ENCODE results near the gene CSNK1A1L. TPM values are rescaled to one million over a fixed set of nuclear protein-coding genes. Genes with fewer than 3 reads are reported as not detected.
"Not testable (repeated sequence)": the region's sequence is repeated elsewhere in the genome, so short reads cannot be mapped to it uniquely, and the experiment has no call there.

Gene CSNK1A1L
- total RNA-seq, 1 donor from 2014 or later = not detected

DNA sequence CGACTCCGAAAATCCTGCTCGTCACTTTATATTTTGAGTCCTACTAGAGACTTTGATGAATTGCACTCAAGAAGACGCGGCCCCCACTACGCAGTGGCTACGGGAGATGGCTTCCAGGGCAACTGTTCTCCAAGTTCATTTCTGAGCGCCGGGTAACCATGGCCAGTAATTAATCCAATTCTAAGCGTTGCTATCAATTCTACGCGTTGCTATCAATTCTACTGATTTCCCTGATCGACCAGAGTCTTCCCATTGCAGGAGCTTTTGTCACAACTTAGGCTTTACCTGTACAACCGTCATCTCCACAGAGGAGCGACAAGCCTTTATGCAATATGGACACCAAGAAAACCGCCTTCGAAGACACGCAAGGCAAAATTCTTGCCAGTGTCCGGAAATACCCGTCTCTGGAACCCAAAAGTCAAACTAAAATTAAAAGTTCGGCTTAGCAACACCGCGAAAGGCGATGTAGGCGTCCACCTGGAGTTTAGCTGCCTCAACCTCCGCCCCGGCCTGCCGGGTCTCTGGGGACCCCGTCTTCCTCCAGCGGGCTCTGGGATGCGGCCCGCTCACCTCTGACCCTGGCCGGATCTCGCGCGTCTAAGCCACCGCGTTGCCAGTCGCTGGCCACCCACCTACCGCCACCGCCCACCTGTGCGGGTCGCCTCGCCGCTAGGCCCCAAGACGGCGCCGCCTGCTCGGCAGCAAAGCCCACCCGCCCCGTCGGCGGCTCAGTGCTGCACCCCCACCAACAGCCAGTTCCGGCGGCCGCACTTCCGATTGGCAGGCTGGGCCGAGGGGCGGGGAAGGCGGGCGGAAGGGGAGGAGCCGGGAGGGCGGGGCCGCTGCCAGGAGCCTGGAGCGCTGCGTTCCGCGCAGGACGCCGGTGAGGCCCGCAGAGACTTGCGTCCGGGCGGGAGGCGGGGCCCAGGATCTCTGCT lies 46.3 kb downstream of the CSNK1A1L start, which contains the start of gene SUPT20H:
Gene SUPT20H (minus strand): TSS at position 779 of the 938 bp plus-strand sequence. CDS start 8,198 bp downstream, outside the sequence.
- DNase-seq (ENCODE audit: low read depth) = peak; percentile 59
- TF ChIP-seq, protein P1, sequence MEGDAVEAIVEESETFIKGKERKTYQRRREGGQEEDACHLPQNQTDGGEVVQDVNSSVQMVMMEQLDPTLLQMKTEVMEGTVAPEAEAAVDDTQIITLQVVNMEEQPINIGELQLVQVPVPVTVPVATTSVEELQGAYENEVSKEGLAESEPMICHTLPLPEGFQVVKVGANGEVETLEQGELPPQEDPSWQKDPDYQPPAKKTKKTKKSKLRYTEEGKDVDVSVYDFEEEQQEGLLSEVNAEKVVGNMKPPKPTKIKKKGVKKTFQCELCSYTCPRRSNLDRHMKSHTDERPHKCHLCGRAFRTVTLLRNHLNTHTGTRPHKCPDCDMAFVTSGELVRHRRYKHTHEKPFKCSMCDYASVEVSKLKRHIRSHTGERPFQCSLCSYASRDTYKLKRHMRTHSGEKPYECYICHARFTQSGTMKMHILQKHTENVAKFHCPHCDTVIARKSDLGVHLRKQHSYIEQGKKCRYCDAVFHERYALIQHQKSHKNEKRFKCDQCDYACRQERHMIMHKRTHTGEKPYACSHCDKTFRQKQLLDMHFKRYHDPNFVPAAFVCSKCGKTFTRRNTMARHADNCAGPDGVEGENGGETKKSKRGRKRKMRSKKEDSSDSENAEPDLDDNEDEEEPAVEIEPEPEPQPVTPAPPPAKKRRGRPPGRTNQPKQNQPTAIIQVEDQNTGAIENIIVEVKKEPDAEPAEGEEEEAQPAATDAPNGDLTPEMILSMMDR (IDR thresholded peaks at IDR 0.05; ENCODE audit: insufficient read depth, low read length, poor library complexity, severe bottlenecking) = no peak
- peaks cover 1% of the 10 kb centered on the region for H3K36me3 ChIP-seq (ENCODE audit: control insufficient read depth, insufficient read depth, low read length)
- no peaks in the 10 kb centered on the region for H3K27me3 ChIP-seq (ENCODE audit: control insufficient read depth, insufficient read depth, low read length)
- peak within 1 kb of the TSS; percentile 80 for H3K4me3 ChIP-seq (ENCODE audit: low read depth, low read length)

GRCh38 chr13:37056228-37056627 lies 49.2 kb downstream of the CSNK1A1L start:
- H3K4me3 ChIP-seq (ENCODE audit: low read depth, low read length); H3K36me3 ChIP-seq (ENCODE audit: control insufficient read depth, insufficient read depth, low read length); DNase-seq (ENCODE audit: low read depth); H3K27me3 ChIP-seq (ENCODE audit: control insufficient read depth, insufficient read depth, low read length): not testable (repeated sequence)

Other genes with a start within 250 kb of the CSNK1A1L start
- 0.38 and 0.62 TPM in 2 replicates for gene SMAD9, start 185.4 kb downstream of the CSNK1A1L start, total RNA-seq
- gene ALG5, start 106.3 kb downstream of the CSNK1A1L start, total RNA-seq = 28.8 and 32.0 TPM in 2 replicates
- gene EXOSC8, start 104.9 kb downstream of the CSNK1A1L start, total RNA-seq = 48.4 and 55.7 TPM in 2 replicates
- gene SUPT20H, start 46.0 kb downstream of the CSNK1A1L start, total RNA-seq = 45.3 and 58.6 TPM in 2 replicates

Data from kidney epithelial cell (primary cell).